Erythroblast (primary cell): ENCODE data around the gene THBS4.

Source experiments
- DNase-seq, 2 experiments: peaks; one replicate each; lab custom pipeline; 2025; lab: John Stamatoyannopoulos, UW
- GATA1 ChIP-seq: IDR thresholded peaks from 2 replicates; pipeline ENCODE4 v1.6.1; 2011; ENCODE audit warnings: low read depth, mild to moderate bottlenecking, control low read depth, low read length, moderate library complexity
- POLR2A ChIP-seq: IDR thresholded peaks from 2 replicates; pipeline ENCODE4 v1.6.1; 2011; ENCODE audit warnings: mild to moderate bottlenecking, low read length

THBS4 gene

DNA sequence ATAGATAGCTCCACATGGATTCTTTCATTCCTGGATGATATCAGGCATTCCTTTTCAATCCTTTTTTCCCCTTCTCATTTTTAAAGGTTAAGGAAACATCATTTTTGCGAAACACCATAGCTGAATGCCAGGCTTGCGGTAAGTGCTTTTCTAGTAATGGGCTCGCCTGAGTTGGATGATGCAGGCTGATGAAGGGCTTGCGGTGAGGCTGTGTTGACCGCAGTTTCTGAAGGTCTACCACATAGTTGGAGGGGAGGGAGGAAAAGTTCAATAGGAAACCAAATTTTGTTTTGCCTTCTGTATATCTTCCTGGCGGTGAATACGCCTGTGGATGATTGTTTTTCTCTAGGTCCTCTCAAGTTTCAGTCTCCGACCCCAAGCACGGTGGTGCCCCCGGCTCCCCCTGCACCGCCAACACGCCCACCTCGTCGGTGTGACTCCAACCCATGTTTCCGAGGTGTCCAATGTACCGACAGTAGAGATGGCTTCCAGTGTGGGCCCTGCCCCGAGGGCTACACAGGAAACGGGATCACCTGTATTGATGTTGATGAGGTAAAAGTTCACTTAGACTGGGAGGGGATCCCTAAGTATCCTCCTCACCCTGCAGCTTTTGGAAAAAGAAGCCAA is 24.3 kb downstream of the THBS4 start:
- TF ChIP-seq POLR2A = no peak
- TF ChIP-seq GATA1 = no peak
- no peak for DNase-seq

DNA sequence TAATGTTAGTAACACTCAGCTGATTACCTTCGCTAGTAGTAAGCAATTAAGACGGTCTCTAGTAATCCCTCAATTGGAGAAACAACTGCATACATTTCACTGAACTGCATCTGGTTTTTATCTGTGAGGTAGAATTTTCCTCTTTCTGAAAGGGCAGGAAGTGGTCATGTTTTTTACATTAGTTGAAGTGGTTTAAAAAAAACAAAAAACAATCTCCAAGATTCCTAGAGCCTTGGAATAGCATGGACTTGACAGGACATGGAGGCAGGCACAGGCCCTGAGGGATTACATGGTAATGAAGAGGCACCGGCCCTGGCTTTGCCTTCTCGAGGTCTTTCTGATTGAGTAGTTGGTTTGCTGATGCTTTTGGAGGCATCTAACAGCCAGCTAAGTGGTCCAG is 25.8 kb downstream of the THBS4 start:
- TF ChIP-seq POLR2A (no peak), GATA1 (no peak)
- DNase-seq = no peak

DNA sequence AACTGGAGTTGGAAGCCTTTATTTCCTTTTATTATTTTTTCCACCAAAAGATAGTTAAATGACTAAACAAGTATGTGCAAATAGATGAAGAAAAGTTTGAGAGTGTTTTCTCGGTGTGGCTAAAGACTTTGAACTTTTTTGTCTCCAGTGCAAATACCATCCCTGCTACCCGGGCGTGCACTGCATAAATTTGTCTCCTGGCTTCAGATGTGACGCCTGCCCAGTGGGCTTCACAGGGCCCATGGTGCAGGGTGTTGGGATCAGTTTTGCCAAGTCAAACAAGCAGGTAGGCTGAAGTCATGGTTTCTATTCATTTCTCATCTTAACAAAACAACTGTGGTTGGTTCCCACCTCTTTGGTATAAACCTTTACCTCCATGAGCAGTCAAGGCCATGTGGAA is 26.4 kb downstream of the THBS4 start:
- no peak for TF ChIP-seq POLR2A
- TF ChIP-seq GATA1 = no peak
- DNase-seq = no peak

DNA sequence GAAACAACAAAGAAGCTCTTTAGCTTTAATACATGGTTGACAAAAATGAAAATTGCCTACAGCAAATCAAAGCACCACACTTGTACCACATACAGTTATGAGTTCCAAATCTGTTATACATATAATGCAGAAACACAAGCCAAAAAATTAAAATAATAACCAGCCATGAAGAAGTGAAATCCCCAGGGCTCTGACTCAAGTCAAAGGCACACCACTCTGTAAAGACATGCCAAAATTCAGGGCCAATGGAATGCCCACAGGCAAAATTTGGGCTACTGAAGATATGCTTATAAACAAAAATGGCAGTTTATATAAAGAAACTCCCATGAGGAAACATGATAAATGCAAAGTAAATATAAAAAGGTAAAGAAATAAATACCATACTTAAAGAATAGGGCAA is 29.0 kb downstream of the THBS4 start:
- TF ChIP-seq POLR2A (no peak), GATA1 (no peak)
- DNase-seq = no peak

DNA sequence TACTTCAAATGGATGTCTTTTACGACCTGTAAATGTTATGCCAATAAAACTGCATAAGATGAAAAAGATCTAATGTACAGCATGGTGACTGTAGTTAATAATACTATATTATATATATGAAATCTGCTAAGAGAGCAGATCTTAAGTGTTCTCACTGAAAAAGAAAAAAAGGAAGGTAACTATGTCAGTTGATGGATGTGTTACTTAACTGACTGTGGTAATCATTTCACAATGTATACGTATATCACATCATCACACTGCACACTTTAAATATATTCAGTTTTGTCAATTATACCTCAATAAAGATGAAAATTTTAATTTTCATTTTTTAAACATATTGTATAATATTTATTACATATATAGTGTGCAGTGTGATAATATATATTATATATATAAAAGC is 31.9 kb downstream of the THBS4 start:
- TF ChIP-seq POLR2A (no peak), GATA1 (no peak)

DNA sequence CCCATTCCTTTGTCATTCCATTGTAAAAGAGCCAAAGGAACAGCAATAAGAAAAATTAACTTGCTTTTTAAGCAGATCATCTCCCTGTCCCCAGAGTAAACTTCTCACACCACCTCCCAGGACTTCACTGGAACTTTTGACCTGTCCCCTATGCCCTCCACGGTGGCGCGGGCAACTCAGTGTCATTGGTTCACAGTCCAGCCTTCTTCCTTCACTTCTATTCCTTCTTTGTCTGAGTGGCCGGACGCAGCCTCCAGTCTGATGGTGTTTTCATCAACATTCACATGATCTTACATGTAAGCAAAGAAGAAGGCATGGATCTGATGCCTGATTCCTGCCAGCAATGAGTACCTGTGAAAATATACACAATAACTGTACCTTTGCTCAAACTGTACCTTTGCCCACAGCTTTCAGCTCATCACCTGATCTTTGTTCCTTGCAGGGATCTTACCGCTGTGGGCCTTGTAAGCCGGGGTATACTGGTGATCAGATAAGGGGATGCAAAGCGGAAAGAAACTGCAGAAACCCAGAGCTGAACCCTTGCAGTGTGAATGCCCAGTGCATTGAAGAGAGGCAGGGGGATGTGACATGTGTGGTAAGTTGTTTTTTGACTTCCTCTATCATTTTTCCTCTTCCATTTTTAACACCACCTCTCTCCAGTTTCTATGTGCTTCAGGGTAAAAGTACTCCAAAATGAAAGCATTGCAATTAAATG is 32.5 kb downstream of the THBS4 start:
- TF ChIP-seq POLR2A = no peak
- TF ChIP-seq GATA1 = no peak

More for the DNA sequence above, 31.9 kb downstream of the THBS4 start:
- DNase-seq = no peak

DNA sequence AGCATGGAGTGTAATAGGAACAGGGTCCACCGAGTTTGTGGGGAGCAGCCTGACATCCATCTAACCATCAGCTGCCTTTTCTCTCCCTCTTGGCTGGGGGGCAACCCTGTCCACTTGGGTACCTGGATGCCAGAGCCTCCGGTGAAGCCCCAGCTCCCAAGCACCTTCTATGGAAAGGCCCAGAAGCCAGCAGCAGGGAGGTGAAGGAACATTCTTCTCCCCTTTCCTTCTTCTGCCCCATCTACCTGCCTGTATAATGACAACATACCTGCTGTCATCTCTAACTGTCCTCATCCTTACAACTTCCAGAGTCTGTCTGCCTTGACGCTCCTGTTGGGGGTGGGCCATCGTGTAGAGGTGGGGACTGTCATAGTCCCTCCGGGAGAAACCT is 33.1 kb downstream of the THBS4 start:
- no peak for TF ChIP-seq GATA1
- no peak for TF ChIP-seq POLR2A
- DNase-seq = no peak

More for the DNA sequence above, 32.5 kb downstream of the THBS4 start:
- no peak for DNase-seq

DNA sequence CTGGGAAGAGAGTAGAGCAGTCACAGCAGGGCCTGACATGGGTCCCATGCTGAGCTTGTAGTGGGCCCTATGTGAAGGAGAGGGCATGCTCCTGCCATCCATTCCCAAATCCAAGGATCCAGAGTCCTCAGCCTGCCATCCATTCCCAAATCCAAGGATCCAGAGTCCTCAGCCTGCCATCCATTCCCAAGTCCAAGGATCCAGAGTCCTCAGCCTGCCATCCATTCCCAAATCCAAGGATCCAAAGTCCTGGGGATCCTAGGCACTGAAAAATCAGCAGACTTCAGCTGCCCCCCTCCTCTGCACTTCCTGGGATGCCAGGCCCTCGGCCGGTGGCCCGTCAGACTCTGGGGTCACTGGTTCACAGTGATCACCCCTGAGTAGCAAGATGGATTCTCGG is 33.6 kb downstream of the THBS4 start:
- DNase-seq = no peak
- no peak for TF ChIP-seq POLR2A
- no peak for TF ChIP-seq GATA1

DNA sequence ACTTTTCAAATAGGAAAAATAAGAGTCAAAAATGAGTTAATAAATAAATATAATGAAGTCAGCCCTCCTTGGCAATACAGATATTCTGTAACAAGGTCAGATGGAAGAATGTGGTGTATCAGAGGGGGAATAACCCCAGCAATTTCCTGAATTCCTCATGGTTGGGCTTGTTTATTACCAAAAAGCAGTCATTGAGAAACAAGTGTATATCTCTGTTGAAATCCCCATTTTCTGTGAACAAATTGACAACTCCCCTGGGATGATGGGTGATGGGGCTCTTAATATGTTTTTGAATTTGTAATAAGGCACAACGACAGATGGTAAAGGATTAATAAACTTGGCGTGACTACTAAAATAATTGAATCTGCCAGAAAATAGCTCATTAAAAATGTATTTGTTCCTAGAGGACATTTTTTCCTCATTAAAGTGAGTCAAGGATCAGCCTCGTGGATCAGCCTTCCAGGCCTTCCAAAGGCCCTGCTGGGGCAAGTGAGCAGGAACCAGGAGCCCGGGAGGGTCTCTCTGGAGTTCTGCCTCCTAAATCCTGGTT is 34.2 kb downstream of the THBS4 start:
- TF ChIP-seq POLR2A (no peak), GATA1 (no peak)
- DNase-seq = no peak

DNA sequence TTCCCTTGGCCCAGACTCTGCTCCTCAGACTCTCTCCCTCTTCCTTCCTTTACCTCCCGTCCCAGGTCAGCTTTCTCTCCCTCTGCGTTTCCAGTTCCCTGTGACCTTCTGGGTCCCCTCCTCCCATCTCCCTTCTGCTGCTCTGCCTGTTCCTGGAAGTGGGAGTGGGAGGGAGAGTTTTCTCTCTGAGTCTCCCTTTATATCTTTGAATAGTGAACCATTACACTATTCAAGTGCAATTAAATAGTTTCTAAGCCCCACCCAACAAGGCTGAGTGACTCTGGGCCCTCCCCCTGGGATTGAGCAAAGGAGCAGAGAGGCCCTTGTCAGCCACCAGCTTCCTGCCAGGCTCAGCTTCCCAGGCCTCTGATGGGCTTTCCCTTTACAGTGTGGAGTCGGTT is 34.8 kb downstream of the THBS4 start:
- DNase-seq = no peak
- TF ChIP-seq POLR2A (no peak), GATA1 (no peak)

DNA sequence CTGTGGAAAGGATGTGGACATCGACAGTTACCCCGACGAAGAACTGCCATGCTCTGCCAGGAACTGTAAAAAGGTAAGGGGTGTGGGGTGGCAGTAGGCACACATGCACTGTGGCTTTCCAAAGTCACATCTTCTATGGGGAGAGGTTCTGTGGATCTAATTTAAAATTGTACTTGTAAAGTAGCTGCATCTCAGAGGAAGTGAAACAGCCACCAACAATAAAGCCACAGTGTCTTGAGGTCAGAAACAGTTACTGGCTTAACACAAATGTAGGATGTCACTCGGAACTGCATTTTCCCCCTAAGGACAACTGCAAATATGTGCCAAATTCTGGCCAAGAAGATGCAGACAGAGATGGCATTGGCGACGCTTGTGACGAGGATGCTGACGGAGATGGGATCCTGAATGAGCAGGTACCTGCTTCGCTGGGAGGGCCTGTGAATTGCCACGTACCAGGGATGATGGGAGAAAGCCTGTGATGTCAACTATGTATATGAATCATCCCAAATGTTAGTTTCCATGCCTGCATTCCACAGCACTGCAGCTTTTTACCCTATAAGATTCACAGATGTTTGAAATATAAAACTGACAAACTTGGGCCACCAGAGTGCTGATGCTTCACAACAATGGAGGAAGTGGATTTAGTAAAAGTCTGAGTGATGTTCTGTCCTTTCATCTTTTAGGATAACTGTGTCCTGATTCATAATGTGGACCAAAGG is 35.3 kb downstream of the THBS4 start:
- TF ChIP-seq GATA1 (no peak), POLR2A (no peak)
- DNase-seq = no peak

DNA sequence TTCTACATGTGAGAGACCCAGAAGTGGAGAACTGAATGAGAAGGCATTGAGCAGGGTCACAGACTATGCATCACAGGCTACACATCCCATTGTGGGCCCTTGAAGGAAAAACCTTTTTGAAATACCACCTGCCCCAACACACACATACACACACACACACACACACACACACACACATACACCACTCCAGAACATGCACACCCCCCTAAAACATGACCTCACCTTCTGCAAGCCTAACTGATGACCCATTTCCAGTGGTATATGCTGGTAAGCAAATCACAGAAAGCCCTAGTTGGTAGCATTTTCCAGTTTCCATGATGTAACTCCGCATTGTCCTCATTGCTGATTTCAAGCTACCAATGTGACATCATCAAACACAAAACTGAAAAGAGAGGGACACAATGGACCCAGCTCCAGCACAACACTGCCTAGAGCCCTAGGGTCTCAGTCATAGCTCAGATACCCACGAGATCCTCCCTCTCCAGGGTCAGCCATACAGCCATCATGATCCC is 36.4 kb downstream of the THBS4 start:
- no peak for DNase-seq
- TF ChIP-seq GATA1 (no peak), POLR2A (no peak)

DNA sequence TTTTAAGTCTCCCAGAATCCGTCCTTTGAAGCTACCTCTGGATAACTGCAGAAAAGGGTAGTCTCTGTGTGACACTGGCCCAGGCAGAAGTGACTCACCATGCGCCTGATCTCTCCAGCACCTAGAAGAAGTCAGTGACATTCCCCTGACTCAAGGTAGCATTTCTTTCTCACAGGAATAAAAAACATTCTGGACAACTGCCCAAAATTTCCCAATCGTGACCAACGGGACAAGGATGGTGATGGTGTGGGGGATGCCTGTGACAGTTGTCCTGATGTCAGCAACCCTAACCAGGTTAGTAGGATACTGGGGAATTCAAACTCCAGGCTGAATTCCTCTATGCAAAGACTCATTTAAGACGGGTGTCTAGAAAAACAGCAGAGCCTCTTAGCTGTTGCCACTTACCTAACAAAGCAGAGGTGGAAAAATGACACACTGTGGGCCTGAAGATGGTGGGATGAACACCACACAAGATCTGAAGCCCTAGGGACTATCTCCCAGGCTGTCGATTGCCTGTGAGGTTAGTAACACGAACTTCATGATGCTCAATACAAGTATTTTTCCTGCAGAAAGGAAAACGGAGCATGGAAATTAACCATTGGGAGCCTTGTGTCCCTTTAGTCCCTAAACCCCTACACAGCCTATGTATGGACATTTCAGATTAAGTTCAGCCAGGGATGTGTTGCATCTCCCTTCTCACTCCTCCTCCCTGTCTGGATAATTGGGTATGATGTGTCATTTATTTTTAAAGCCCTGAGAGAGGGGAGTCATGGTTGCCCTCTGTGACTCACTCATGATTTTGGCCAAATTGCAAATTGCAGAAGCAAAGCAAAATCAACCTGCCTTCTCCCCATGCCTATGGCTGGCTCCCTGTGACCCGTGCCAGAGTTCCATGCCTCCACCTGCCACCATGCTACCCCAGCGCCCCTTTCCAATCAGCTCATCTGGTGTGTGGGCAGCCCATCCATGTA is 37.2 kb downstream of the THBS4 start:
- TF ChIP-seq POLR2A (no peak), GATA1 (no peak)
- DNase-seq = no peak
